SK-N-SH (cell line): ENCODE measurements around the gene MACROD2. TPM values are rescaled to one million over a fixed set of nuclear protein-coding genes. Genes with fewer than 3 reads are reported as not detected.
A peak's percentile ranks its signal among the peaks of the same experiment; 100 is the strongest.

ENCODE experiments used
- CTCF ChIA-PET: fragments of 300-600, 350-600 bp; formaldehyde crosslinking; extraction: SDS; loops from one replicate; lab custom pipeline; 2021; lab: Yijun Ruan, JAX
- POLR2A ChIA-PET: fragments of 350-600 bp; sonication (Branson Sonifier 250); formaldehyde crosslinking; extraction: SDS; loops from one replicate; lab custom pipeline; 2020; ENCODE audit warnings: antibody characterized with exemption, inconsistent platforms; lab: Yijun Ruan, JAX
- DNase-seq: peaks from one replicate; pipeline ENCODE4 v3.0.0; 2012
- H2AFZ ChIP-seq: fragments of 200-600 bp; sonication (generic); 2 replicates; pipeline ENCODE4 v1.8.1; 2016; ENCODE audit warnings: antibody characterized with exemption, mild to moderate bottlenecking, low read depth
- H3F3A ChIP-seq: fragments of 200-600 bp; sonication (generic); replicated peaks from 2 replicates; pipeline ENCODE3; 2016; ENCODE audit warnings: antibody characterized with exemption, mild to moderate bottlenecking; ENCODE audit not compliant: insufficient read depth
- H3K27ac ChIP-seq, 2 experiments: fragments of 200-500 bp in 1 of 2; fragments of 200-600 bp in 1 of 2; sonication (Bioruptor generic) in 1 of 2; sonication (generic), shearing (Covaris generic) in 1 of 2; 2 replicates each; pipeline versions ENCODE4 v1.5.1 to v1.6.1; 2014 to 2016; ENCODE audit warnings: low read depth in 2 of 2, inconsistent platforms in 1 of 2, low read length in 1 of 2, mild to moderate bottlenecking in 1 of 2, mixed read lengths in 1 of 2
- H3K27me3 ChIP-seq: fragments of 200-600 bp; sonication (generic), shearing (Covaris generic); 2 replicates; pipeline ENCODE4 v1.6.1; 2016; ENCODE audit warnings: mixed run types; ENCODE audit not compliant: insufficient read depth
- H3K36me3 ChIP-seq, 2 experiments: fragments of 200-500 bp in 1 of 2; fragments of 200-600 bp in 1 of 2; sonication (Bioruptor generic) in 1 of 2; sonication (generic) in 1 of 2; replicated peaks in 1 of 2; 2 replicates each; pipeline versions ENCODE3 to v1.5.1; 2014 to 2016; ENCODE audit warnings: low read length in 1 of 2, mild to moderate bottlenecking in 1 of 2; ENCODE audit not compliant: insufficient read depth in 2 of 2, control insufficient read depth in 1 of 2
- H3K4me1 ChIP-seq, 2 experiments: fragments of 200-500 bp in 1 of 2; fragments of 200-600 bp in 1 of 2; sonication (Bioruptor generic) in 1 of 2; sonication (generic), shearing (Covaris generic) in 1 of 2; 2 replicates each; pipeline versions ENCODE4 v1.5.1 to v1.6.1; 2014 to 2016; ENCODE audit warnings: low read depth in 1 of 2, low read length in 1 of 2, mixed run types in 1 of 2; ENCODE audit not compliant: insufficient read depth in 2 of 2, control insufficient read depth in 1 of 2
- H3K4me2 ChIP-seq: fragments of 200-600 bp; sonication (generic), shearing (Covaris generic); 2 replicates; pipeline ENCODE4 v1.6.1; 2017; ENCODE audit warnings: mixed run types
- H3K4me3 ChIP-seq, 2 experiments: fragments of 200-500 bp in 1 of 2; fragments of 200-600 bp in 1 of 2; sonication (Bioruptor generic) in 1 of 2; sonication (generic), shearing (Covaris generic) in 1 of 2; 2 replicates each; pipeline versions ENCODE4 v1.5.1 to v1.8.1; 2014 to 2016; ENCODE audit warnings: low read depth in 2 of 2, inconsistent platforms in 1 of 2, low read length in 1 of 2, mild to moderate bottlenecking in 1 of 2, mixed read lengths in 1 of 2, moderate library complexity in 1 of 2
- H3K79me2 ChIP-seq: fragments of 200-600 bp; sonication (generic); 2 replicates; pipeline ENCODE4 v1.8.1; 2017; ENCODE audit warnings: mild to moderate bottlenecking; ENCODE audit not compliant: insufficient read depth
- H3K9ac ChIP-seq: fragments of 200-600 bp; sonication (generic); 2 replicates; pipeline ENCODE4 v1.6.1; 2017; ENCODE audit warnings: mixed run types
- H3K9me2 ChIP-seq: fragments of 200-600 bp; sonication (generic); 2 replicates; pipeline ENCODE4 v1.6.1; 2017; ENCODE audit warnings: mixed run types
- H3K9me3 ChIP-seq: fragments of 200-600 bp; sonication (generic); 2 replicates; pipeline ENCODE4 v1.6.1; 2017; ENCODE audit warnings: mixed run types, mild to moderate bottlenecking, moderate library complexity
- H4K20me1 ChIP-seq: fragments of 200-600 bp; sonication (generic); 2 replicates; pipeline ENCODE4 v1.6.1; 2017; ENCODE audit warnings: mild to moderate bottlenecking, mixed run types; ENCODE audit not compliant: insufficient read depth
- CHD2 ChIP-seq: fragments of 150-350 bp; IDR thresholded peaks from 2 replicates; pipeline ENCODE4 v1.6.1; 2018; ENCODE audit warnings: low read length; ENCODE audit not compliant: partially characterized antibody
- ELF1 ChIP-seq: IDR thresholded peaks from 2 replicates; pipeline ENCODE4 v1.4.0; 2012
- EP300 ChIP-seq, 2 experiments: IDR thresholded peaks; 2 replicates each; pipeline versions ENCODE4 v1.4.0 to v1.6.1; 2012; ENCODE audit warnings: borderline replicate concordance in 1 of 2, low read depth in 1 of 2, low read length in 1 of 2
- FOSL2 ChIP-seq: IDR thresholded peaks from 2 replicates; pipeline ENCODE4 v1.4.0; 2012; ENCODE audit warnings: low read depth, mild to moderate bottlenecking, moderate library complexity, borderline replicate concordance
- FOXM1 ChIP-seq: IDR thresholded peaks from 2 replicates; pipeline ENCODE4 v1.4.0; 2012; ENCODE audit warnings: low read depth, mild to moderate bottlenecking
- JUND ChIP-seq: IDR thresholded peaks from 2 replicates; pipeline ENCODE4 v1.4.0; 2012
- MXI1 ChIP-seq: IDR thresholded peaks from 2 replicates; pipeline ENCODE4 v1.6.1; 2012; ENCODE audit warnings: mild to moderate bottlenecking, low read depth, low read length, improper control_type of control experiment
- NFIC ChIP-seq: IDR thresholded peaks from 2 replicates; pipeline ENCODE4 v1.4.0; 2012; ENCODE audit warnings: borderline replicate concordance
- POLR2AphosphoS5 ChIP-seq: IDR thresholded peaks from 2 replicates; pipeline ENCODE4 v1.6.1; 2012; ENCODE audit warnings: low read depth, low read length
- RAD21 ChIP-seq: IDR thresholded peaks from 2 replicates; pipeline ENCODE4 v1.6.1; 2012; ENCODE audit warnings: mild to moderate bottlenecking, low read length
- RCOR1 ChIP-seq: fragments of 150-350 bp; IDR thresholded peaks from 2 replicates; pipeline ENCODE4 v1.6.1; 2017; ENCODE audit warnings: antibody characterized with exemption, low read length
- RFX5 ChIP-seq: IDR thresholded peaks from 2 replicates; pipeline ENCODE4 v1.6.1; 2012; ENCODE audit warnings: mild to moderate bottlenecking, improper control_type of control experiment, low read length
- SIN3A ChIP-seq: IDR thresholded peaks from 2 replicates; pipeline ENCODE4 v1.6.1; 2012; ENCODE audit warnings: low read depth, mild to moderate bottlenecking, low read length, moderate library complexity, borderline replicate concordance
- SMC3 ChIP-seq: IDR thresholded peaks from 2 replicates; pipeline ENCODE4 v1.6.1; 2012; ENCODE audit warnings: low read depth, low read length, improper control_type of control experiment
- TAF1 ChIP-seq: IDR thresholded peaks from 2 replicates; pipeline ENCODE4 v1.6.1; 2012; ENCODE audit warnings: low read depth, mild to moderate bottlenecking, low read length, moderate library complexity, borderline replicate concordance
- TCF12 ChIP-seq: IDR thresholded peaks from 2 replicates; pipeline ENCODE4 v1.4.0; 2012
- WGBS: methylation state at CpG from one replicate; pipeline ENCODE4 v1.1.6; 2017; ENCODE audit warnings: low lambda C conversion rate; 5-methylcytosine and 5-hydroxymethylcytosine counted together
- polyA plus RNA-seq, 3 experiments: library from polyadenylated mRNA; depleted of rRNA; stranded (reverse); fragments of >200 nt; gene quantifications; 2 replicates each; pipeline ENCODE4 v1.2.3, GENCODE V29; 2012
- TF ChIP-seq, protein P1 (sequence below): IDR thresholded peaks from 2 replicates; pipeline ENCODE4 v1.4.0; 2012; ENCODE audit warnings: low read depth, borderline replicate concordance
- TF ChIP-seq, protein P2 (sequence below): fragments of 150-350 bp; IDR thresholded peaks from 2 replicates; pipeline ENCODE4 v1.6.1; 2017; ENCODE audit warnings: antibody characterized with exemption, low read length, low read depth, borderline replicate concordance
- TF ChIP-seq, protein P3 (sequence below): IDR thresholded peaks from 2 replicates; pipeline ENCODE4; 2012
- TF ChIP-seq, protein P4 (sequence below): fragments of 150-350 bp; IDR thresholded peaks from 2 replicates; pipeline ENCODE4 v1.6.1; 2016; ENCODE audit warnings: mild to moderate bottlenecking, low read depth, low read length

MACROD2 gene
- polyA plus RNA-seq, 1 of the 3 experiments (the other 2 are of a cell fraction), result 0.33 TPM

GRCh38 chr20:15220778-15221565 is 1225.7 kb downstream of the MACROD2 start (continued):
- TF ChIP-seq, protein P1, sequence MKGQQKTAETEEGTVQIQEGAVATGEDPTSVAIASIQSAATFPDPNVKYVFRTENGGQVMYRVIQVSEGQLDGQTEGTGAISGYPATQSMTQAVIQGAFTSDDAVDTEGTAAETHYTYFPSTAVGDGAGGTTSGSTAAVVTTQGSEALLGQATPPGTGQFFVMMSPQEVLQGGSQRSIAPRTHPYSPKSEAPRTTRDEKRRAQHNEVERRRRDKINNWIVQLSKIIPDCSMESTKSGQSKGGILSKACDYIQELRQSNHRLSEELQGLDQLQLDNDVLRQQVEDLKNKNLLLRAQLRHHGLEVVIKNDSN, result no peak
- TF ChIP-seq MXI1 (no peak), RAD21 (no peak), CHD2 (no peak), JUND (peak; percentile 72)
- TF ChIP-seq, protein P2, sequence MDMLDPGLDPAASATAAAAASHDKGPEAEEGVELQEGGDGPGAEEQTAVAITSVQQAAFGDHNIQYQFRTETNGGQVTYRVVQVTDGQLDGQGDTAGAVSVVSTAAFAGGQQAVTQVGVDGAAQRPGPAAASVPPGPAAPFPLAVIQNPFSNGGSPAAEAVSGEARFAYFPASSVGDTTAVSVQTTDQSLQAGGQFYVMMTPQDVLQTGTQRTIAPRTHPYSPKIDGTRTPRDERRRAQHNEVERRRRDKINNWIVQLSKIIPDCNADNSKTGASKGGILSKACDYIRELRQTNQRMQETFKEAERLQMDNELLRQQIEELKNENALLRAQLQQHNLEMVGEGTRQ, result no peak
- TF ChIP-seq, protein P3, sequence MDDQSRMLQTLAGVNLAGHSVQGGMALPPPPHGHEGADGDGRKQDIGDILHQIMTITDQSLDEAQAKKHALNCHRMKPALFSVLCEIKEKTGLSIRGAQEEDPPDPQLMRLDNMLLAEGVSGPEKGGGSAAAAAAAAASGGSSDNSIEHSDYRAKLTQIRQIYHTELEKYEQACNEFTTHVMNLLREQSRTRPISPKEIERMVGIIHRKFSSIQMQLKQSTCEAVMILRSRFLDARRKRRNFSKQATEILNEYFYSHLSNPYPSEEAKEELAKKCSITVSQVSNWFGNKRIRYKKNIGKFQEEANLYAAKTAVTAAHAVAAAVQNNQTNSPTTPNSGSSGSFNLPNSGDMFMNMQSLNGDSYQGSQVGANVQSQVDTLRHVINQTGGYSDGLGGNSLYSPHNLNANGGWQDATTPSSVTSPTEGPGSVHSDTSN, result peak; percentile 68
- TF ChIP-seq, all 33 proteins: peak for 8

DNA sequence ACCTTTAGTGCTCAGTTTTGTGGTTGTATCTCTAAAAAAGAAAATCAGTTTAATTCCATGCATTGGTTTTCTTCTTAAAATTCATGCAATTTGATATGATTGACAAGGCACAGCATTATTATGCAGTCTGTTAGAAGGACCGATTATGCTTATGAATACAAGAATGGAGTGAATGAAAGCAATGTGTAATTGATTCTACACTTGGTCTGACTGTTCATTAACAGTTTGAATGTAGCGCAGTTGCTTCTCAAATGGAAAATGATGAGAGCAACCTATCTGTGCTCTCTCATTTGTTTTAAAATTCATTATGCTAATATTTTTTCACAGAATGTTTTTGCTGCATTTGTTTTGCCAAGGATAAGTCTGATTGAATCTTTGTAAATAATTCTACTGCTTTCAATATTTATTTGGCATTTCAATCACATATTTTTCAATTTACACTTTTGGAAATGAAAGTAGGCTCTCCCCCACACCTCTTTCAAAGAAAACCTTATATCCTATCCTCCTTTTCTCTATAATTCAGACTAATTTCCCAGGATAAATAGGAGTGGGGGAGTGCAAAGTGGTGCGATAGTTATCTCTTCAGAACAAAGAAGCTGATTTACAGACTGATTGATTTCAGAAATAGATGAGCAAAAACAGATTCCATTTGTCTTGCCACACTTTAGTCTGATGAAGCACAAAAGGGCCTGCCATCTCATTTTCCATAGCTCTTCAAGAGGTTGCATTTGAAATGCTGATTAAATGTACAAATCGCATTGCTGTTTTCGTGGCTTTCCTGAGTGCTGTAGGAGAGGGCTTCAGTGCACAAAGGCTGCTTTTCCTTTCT is 1227.4 kb downstream of the MACROD2 start:
- Histone ChIP-seq H3K9me2 (no peaks in the 10 kb centered on the region), H3F3A (no peaks in the 10 kb centered on the region), H3K27ac (peak overlapping the region in 1 of 2 experiments; percentile 16; a peak in 1 of 4 replicates), H3K27me3 (no peaks in the 10 kb centered on the region), H3K4me3 (no peak overlapping the region), H3K79me2 (no peaks in the 10 kb centered on the region), H4K20me1 (no peaks in the 10 kb centered on the region), H3K9me3 (no peaks in the 10 kb centered on the region), H3K36me3 (no peaks in the 10 kb centered on the region), H2AFZ (no peak overlapping the region), H3K4me2 (no peak overlapping the region), H3K9ac (no peak overlapping the region), H3K4me1 (peaks cover 4 to 17% of the 10 kb centered on the region in 2 experiments; a peak in 2 of 4 replicates)
- ChIA-PET POLR2A (no interaction called here), CTCF (interaction anchor here (0.7 kb wide), 1 partner anchor 626 kb away, joined by 3 read pairs; no protein-coding TSS in a partner anchor)
- WGBS, result 93% methylated on average over 5 of the region's 5 CpGs
- no peak for DNase-seq
- TF ChIP-seq FOXM1 (no peak), TAF1 (no peak), FOSL2 (no peak), SMC3 (no peak), SIN3A (no peak), RFX5 (no peak), NFIC (no peak), RAD21 (no peak), JUND (no peak), EP300 (IDR thresholded peaks at IDR 0.05; ENCODE audit: borderline replicate concordance in 1 of 2, low read depth in 1 of 2, low read length in 1 of 2) (no peak), ELF1 (no peak), POLR2AphosphoS5 (no peak), RCOR1 (no peak), MXI1 (no peak), TCF12 (no peak), CHD2 (no peak)
- TF ChIP-seq, protein P4, sequence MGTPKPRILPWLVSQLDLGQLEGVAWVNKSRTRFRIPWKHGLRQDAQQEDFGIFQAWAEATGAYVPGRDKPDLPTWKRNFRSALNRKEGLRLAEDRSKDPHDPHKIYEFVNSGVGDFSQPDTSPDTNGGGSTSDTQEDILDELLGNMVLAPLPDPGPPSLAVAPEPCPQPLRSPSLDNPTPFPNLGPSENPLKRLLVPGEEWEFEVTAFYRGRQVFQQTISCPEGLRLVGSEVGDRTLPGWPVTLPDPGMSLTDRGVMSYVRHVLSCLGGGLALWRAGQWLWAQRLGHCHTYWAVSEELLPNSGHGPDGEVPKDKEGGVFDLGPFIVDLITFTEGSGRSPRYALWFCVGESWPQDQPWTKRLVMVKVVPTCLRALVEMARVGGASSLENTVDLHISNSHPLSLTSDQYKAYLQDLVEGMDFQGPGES, result no peak
- TF ChIP-seq, protein P1, result no peak
